ENCODE results near the gene SPARCL1.

GRCh38 chr4:87553182-87553581, 24.0 kb upstream of the SPARCL1 start:
- no peak for TF ChIP-seq TAF1 (IDR thresholded peaks at IDR 0.05; ENCODE audit: borderline replicate concordance, low read depth, low read length)
- no peak for TF ChIP-seq POLR2AphosphoS5 (IDR thresholded peaks at IDR 0.05; ENCODE audit: low read depth, low read length)
- TF ChIP-seq CTCF (IDR thresholded peaks at IDR 0.05), result no peak
- TF ChIP-seq, protein P1, sequence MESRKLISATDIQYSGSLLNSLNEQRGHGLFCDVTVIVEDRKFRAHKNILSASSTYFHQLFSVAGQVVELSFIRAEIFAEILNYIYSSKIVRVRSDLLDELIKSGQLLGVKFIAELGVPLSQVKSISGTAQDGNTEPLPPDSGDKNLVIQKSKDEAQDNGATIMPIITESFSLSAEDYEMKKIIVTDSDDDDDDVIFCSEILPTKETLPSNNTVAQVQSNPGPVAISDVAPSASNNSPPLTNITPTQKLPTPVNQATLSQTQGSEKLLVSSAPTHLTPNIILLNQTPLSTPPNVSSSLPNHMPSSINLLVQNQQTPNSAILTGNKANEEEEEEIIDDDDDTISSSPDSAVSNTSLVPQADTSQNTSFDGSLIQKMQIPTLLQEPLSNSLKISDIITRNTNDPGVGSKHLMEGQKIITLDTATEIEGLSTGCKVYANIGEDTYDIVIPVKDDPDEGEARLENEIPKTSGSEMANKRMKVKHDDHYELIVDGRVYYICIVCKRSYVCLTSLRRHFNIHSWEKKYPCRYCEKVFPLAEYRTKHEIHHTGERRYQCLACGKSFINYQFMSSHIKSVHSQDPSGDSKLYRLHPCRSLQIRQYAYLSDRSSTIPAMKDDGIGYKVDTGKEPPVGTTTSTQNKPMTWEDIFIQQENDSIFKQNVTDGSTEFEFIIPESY (IDR thresholded peaks at IDR 0.05; ENCODE audit: borderline replicate concordance, low read depth), result no peak
